ENCODE measurements around the gene UBAC1. TPM values are rescaled to one million over a fixed set of nuclear protein-coding genes. Genes with fewer than 3 reads are reported as not detected.
A peak's percentile ranks its signal among the peaks of the same experiment; 100 is the strongest.

Gene UBAC1
- total RNA-seq, 6 experiments from 2014 or later = 27.9 to 33.6 (median 31.2) TPM

- Mint-ChIP-seq H3K4me3 (no peak overlapping the region), H3K36me3 (ENCODE audit: low read depth) (no peaks in the 10 kb centered on the region), H3K27me3 (ENCODE audit: insufficient read depth) (no peaks in the 10 kb centered on the region; the same call in 1 of the 2 replicates), H3K9me3 (no peaks in the 10 kb centered on the region), H3K27ac (peak overlapping the region; percentile 52; the same call in 1 of the 2 replicates), H3K4me1 (ENCODE audit: low read depth) (peaks cover 50% of the 10 kb centered on the region)
- no peak for TF ChIP-seq CTCF (IDR thresholded peaks at IDR 0.05)
- no peak for DNase-seq
Measured at GRCh38 chr9:135887585-135888050, 73.6 kb downstream of the UBAC1 start.

GRCh38 chr9:135887021-135887507, 74.1 kb downstream of the UBAC1 start:
- Mint-ChIP-seq H3K36me3 (ENCODE audit: low read depth) (no peaks in the 10 kb centered on the region), H3K27me3 (ENCODE audit: insufficient read depth) (no peaks in the 10 kb centered on the region; the same call in 1 of the 2 replicates), H3K27ac (peak overlapping the region; percentile 52; the same call in 1 of the 2 replicates), H3K4me3 (no peak overlapping the region), H3K9me3 (no peaks in the 10 kb centered on the region), H3K4me1 (ENCODE audit: low read depth) (peaks cover 50% of the 10 kb centered on the region)
- TF ChIP-seq CTCF (IDR thresholded peaks at IDR 0.05) = no peak
- no peak for DNase-seq

GRCh38 chr9:135886147-135886981, 74.8 kb downstream of the UBAC1 start:
- DNase-seq = no peak
- Mint-ChIP-seq H3K27me3 (ENCODE audit: insufficient read depth) (peaks cover 1% of the 10 kb centered on the region; the same call in 1 of the 2 replicates), H3K9me3 (no peaks in the 10 kb centered on the region), H3K36me3 (ENCODE audit: low read depth) (no peaks in the 10 kb centered on the region), H3K4me3 (no peak overlapping the region; the same call in 1 of the 2 replicates), H3K27ac (peak overlapping the region; percentile 52; the same call in 1 of the 2 replicates), H3K4me1 (ENCODE audit: low read depth) (peaks cover 50% of the 10 kb centered on the region)
- no peak for TF ChIP-seq CTCF (IDR thresholded peaks at IDR 0.05)

- Mint-ChIP-seq H3K36me3 (ENCODE audit: low read depth) (no peaks in the 10 kb centered on the region), H3K27ac (peak overlapping the region; percentile 72), H3K4me1 (ENCODE audit: low read depth) (peaks cover 50% of the 10 kb centered on the region), H3K4me3 (peak overlapping the region; percentile 33; the same call in 1 of the 2 replicates), H3K27me3 (ENCODE audit: insufficient read depth) (peaks cover 1% of the 10 kb centered on the region; the same call in 1 of the 2 replicates), H3K9me3 (no peaks in the 10 kb centered on the region)
- DNase-seq = no peak
- no peak for TF ChIP-seq CTCF (IDR thresholded peaks at IDR 0.05)
Measured at GRCh38 chr9:135885100-135885853, 75.9 kb downstream of the UBAC1 start.

GRCh38 chr9:135884328-135885035, 76.7 kb downstream of the UBAC1 start:
- Mint-ChIP-seq H3K27me3 (ENCODE audit: insufficient read depth) (peaks cover 1% of the 10 kb centered on the region; the same call in 1 of the 2 replicates), H3K27ac (peak overlapping the region; percentile 72), H3K9me3 (no peaks in the 10 kb centered on the region), H3K4me3 (peak overlapping the region; percentile 63), H3K4me1 (ENCODE audit: low read depth) (peaks cover 53% of the 10 kb centered on the region), H3K36me3 (ENCODE audit: low read depth) (no peaks in the 10 kb centered on the region)
- DNase-seq = peak; percentile 60
- TF ChIP-seq CTCF (IDR thresholded peaks at IDR 0.05) = no peak
